HL-60 (cell line): ENCODE results near the gene RHBDF2.

Experiments
- DNase-seq, 2 experiments: peaks; one replicate each; pipeline ENCODE4 v3.0.0-alpha.2; 2010 to 2020; ENCODE audit warnings: low read depth in 1 of 2, low spot score in 1 of 2
- H3K27ac ChIP-seq: fragments of 250-450 bp; sonication (Bioruptor Pico); replicated peaks from 2 replicates; pipeline ENCODE4 v1.5.1; 2020; ENCODE audit warnings: mild to moderate bottlenecking, moderate library complexity
- H3K27me3 ChIP-seq: fragments of 250-450 bp; sonication (Bioruptor Pico); 2 replicates; pipeline ENCODE4 v1.5.1; 2021; ENCODE audit warnings: mild to moderate bottlenecking, moderate library complexity; ENCODE audit not compliant: insufficient read depth, poor library complexity, severe bottlenecking
- H3K4me3 ChIP-seq: replicated peaks from 2 replicates; pipeline ENCODE4 v1.5.1; 2011; ENCODE audit warnings: mild to moderate bottlenecking, control low read depth, low read length; ENCODE audit not compliant: insufficient read depth
- GABPA ChIP-seq: IDR thresholded peaks from 2 replicates; pipeline ENCODE4 v1.6.1; 2012; ENCODE audit warnings: low read depth
- POLR2AphosphoS5 ChIP-seq: IDR thresholded peaks from 2 replicates; pipeline ENCODE4 v1.6.1; 2012; ENCODE audit warnings: low read depth
- SPI1 ChIP-seq: IDR thresholded peaks from 2 replicates; pipeline ENCODE4 v1.6.1; 2012; ENCODE audit warnings: low read depth, mild to moderate bottlenecking, borderline replicate concordance
- TF ChIP-seq, protein P1 (sequence below): IDR thresholded peaks from one replicate; pipeline ENCODE4 v1.5.1; 2011; ENCODE audit warnings: low read length, control low read depth, inconsistent platforms; ENCODE audit not compliant: insufficient read depth
- TF ChIP-seq, protein P2 (sequence below): IDR thresholded peaks from 2 replicates; pipeline ENCODE4 v1.6.1; 2012; ENCODE audit warnings: low read depth; ENCODE audit not compliant: insufficient replicate concordance

Gene RHBDF2

DNA sequence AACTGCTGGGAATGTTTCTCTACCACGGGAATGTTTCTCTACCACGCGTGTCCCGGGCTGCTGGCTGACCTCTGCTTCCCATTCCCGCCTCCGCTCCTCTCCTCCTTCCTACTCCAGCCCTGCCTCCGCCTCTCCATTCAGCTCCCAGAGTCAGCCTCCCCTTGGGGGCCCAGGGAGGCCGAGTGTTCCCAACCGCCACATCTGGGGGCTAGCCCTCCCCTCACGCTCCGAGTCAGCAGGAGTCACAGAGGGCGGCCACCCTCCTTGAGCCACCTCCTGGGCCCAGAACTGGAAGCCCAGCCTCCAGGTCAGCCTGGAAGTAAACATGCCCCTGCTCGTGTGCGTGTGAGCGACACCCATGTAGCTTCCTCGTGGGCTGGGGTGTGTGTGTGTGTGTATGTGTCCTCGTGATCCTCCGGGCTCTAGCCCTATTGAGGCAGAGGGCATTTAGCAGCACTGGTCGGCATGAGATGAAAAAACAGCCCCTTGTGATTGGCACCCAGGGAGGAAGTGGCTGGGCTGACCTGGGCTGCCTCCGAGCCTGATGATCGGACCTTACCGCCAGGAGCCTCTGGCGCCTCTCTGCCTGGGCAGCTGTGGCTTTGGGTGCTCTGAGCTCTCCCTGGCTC, 29.0 kb upstream of the RHBDF2 start:
- no peak for DNase-seq
- H3K4me3 ChIP-seq, result no peak overlapping the region
- peaks cover 3% of the 10 kb centered on the region for H3K27me3 ChIP-seq
- TF ChIP-seq SPI1, result peak; percentile 30; the same call in 1 of the 2 replicates
- TF ChIP-seq POLR2AphosphoS5, result no peak
- H3K27ac ChIP-seq, result no peak overlapping the region

DNA sequence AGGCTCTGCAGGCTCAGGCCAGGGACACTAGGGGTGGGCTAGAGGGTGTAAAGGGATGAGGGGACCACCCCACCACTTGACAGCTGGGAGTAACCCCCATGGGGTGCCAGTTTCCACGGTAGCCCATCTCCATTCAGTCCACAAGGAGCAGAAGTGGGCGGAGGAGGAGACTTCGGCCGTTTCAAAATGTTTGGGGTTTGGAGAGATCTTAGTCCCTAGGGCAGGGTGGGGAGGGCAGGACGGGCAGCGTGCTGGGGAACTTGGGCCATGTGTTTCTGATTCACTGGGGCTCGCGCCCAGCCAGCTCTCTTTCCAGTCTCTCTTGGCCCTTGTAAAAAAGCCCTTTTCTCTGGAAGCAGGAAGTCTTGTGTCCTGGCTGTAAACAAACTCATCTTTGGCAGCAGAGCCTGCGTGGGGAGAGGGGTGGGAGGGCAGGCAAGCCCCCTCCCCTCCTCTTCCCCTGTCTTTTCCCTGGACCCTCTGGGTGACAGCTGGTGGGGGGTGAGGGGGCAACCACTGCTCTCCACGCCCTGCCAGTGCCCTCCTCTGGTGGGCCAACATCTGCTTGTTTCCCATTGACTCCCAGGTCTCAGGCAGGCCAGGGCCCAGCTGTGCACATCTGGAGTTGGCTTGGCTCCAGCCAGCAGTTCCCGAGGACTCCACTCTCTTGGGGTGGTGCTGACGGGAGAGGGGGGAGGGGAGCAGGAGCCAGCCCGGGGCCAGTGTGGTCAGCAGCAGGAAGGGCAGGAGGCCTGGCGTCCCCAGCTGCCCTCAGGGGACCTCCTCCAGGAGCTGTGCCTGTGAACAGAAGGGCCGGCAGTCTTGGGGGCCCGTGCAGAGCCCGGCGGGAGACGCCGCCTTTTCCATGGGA, 28.2 kb upstream of the RHBDF2 start:
- peak in 1 of 2 experiments; percentile 14 for DNase-seq
- H3K27ac ChIP-seq, result no peak overlapping the region

DNA sequence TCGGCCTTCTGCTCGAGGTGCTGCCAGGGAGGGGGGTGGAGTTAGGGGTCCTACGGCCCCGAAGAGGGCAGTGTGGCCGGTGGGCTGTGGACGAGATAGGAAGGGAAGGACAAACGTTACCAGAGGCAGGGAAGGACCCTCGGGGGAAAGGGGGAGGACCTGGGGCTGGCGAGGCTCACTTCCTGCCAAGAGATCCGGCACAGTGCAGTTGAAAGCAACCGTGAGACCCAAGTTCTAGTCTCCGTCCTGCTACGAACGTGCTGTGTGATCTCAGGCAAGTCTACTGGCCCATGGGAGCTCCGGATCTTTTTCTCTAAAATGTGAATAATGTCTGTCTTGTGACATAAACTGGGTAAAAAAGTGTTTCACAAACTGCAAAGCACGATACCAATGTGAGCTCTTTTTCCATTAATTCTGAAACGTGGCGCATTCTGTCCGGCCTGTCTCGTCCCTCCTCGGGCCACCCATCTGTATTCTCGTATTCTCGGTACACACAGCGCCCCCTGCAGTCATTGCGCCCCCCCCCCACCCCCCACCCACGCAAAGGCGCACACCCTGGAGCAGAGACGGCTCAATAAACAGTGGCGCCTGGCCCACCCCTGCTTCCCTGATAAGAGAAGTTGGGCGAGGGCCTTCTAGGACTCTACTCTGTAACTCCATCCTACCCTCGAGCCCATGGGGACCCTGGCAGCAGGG, 27.5 kb upstream of the RHBDF2 start:
- TF ChIP-seq GABPA, result no peak
- TF ChIP-seq, protein P1, sequence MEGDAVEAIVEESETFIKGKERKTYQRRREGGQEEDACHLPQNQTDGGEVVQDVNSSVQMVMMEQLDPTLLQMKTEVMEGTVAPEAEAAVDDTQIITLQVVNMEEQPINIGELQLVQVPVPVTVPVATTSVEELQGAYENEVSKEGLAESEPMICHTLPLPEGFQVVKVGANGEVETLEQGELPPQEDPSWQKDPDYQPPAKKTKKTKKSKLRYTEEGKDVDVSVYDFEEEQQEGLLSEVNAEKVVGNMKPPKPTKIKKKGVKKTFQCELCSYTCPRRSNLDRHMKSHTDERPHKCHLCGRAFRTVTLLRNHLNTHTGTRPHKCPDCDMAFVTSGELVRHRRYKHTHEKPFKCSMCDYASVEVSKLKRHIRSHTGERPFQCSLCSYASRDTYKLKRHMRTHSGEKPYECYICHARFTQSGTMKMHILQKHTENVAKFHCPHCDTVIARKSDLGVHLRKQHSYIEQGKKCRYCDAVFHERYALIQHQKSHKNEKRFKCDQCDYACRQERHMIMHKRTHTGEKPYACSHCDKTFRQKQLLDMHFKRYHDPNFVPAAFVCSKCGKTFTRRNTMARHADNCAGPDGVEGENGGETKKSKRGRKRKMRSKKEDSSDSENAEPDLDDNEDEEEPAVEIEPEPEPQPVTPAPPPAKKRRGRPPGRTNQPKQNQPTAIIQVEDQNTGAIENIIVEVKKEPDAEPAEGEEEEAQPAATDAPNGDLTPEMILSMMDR, result no peak
- no peak for TF ChIP-seq SPI1
- TF ChIP-seq, protein P2, sequence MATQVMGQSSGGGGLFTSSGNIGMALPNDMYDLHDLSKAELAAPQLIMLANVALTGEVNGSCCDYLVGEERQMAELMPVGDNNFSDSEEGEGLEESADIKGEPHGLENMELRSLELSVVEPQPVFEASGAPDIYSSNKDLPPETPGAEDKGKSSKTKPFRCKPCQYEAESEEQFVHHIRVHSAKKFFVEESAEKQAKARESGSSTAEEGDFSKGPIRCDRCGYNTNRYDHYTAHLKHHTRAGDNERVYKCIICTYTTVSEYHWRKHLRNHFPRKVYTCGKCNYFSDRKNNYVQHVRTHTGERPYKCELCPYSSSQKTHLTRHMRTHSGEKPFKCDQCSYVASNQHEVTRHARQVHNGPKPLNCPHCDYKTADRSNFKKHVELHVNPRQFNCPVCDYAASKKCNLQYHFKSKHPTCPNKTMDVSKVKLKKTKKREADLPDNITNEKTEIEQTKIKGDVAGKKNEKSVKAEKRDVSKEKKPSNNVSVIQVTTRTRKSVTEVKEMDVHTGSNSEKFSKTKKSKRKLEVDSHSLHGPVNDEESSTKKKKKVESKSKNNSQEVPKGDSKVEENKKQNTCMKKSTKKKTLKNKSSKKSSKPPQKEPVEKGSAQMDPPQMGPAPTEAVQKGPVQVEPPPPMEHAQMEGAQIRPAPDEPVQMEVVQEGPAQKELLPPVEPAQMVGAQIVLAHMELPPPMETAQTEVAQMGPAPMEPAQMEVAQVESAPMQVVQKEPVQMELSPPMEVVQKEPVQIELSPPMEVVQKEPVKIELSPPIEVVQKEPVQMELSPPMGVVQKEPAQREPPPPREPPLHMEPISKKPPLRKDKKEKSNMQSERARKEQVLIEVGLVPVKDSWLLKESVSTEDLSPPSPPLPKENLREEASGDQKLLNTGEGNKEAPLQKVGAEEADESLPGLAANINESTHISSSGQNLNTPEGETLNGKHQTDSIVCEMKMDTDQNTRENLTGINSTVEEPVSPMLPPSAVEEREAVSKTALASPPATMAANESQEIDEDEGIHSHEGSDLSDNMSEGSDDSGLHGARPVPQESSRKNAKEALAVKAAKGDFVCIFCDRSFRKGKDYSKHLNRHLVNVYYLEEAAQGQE, result no peak
- TF ChIP-seq POLR2AphosphoS5, result no peak
- DNase-seq, result no peak
- H3K27ac ChIP-seq, result no peak overlapping the region
- H3K27me3 ChIP-seq, result peaks cover 3% of the 10 kb centered on the region
- H3K4me3 ChIP-seq, result no peak overlapping the region

More for the DNA sequence above, 28.2 kb upstream of the RHBDF2 start:
- no peak for TF ChIP-seq GABPA
- no peak for TF ChIP-seq SPI1
- TF ChIP-seq, protein P1, result no peak
- TF ChIP-seq, protein P2, result no peak
- no peak for TF ChIP-seq POLR2AphosphoS5
- no peak overlapping the region for H3K4me3 ChIP-seq
- peaks cover 3% of the 10 kb centered on the region for H3K27me3 ChIP-seq

DNA sequence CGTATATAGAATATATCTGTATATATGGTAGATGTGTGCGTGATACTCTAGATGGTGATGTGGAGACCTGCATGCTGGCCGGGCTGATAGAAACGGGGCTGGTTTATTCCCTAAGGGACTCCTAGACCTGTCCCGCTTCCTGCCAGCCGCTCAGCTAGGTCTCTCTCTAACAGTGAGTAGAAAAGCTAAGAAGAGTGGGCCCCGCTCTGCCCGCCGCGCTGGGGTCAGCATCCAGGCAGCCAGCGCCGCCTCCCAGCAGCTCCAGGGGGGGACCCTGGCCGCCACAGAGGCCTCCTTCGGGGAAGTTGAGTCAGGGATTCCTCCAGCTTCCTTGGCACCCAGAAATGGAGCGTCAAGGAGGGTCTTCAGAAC, 26.9 kb upstream of the RHBDF2 start:
- no peak for DNase-seq
- Histone ChIP-seq H3K27ac (no peak overlapping the region), H3K4me3 (no peak overlapping the region), H3K27me3 (peaks cover 3% of the 10 kb centered on the region)
- TF ChIP-seq, protein P2, result no peak
- TF ChIP-seq, protein P1, result no peak
- no peak for TF ChIP-seq POLR2AphosphoS5
- no peak for TF ChIP-seq SPI1
- no peak for TF ChIP-seq GABPA
